Measurements from ENCODE around the gene HLA-DOB.

DNA sequence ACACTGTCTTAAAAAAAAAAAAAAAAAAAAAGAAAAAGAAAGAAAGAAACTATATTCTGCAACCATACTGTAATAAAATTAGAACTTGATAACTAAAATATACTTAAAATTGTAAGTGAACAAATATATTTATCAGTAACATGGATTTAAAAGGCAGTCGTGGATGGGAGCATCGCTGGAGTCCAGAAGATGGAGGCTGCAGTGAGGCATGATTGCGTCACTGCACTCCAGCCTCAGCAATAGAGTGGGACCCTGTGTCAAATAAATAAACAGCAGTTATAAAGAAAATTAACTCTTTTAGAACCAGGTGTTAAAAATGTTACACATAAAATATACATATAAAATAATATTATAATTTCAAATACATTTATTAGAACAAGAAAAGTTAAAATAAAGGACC is 45.9 kb upstream of the HLA-DOB start:
- TF ChIP-seq, protein P1, sequence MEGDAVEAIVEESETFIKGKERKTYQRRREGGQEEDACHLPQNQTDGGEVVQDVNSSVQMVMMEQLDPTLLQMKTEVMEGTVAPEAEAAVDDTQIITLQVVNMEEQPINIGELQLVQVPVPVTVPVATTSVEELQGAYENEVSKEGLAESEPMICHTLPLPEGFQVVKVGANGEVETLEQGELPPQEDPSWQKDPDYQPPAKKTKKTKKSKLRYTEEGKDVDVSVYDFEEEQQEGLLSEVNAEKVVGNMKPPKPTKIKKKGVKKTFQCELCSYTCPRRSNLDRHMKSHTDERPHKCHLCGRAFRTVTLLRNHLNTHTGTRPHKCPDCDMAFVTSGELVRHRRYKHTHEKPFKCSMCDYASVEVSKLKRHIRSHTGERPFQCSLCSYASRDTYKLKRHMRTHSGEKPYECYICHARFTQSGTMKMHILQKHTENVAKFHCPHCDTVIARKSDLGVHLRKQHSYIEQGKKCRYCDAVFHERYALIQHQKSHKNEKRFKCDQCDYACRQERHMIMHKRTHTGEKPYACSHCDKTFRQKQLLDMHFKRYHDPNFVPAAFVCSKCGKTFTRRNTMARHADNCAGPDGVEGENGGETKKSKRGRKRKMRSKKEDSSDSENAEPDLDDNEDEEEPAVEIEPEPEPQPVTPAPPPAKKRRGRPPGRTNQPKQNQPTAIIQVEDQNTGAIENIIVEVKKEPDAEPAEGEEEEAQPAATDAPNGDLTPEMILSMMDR (IDR thresholded peaks at IDR 0.05 in 8 of 11, conservative IDR thresholded peaks at IDR 0.05 in 3 of 11) = no peak
- TF ChIP-seq POLR2A (IDR thresholded peaks at IDR 0.05) = no peak
- TF ChIP-seq POLR2AphosphoS5 (IDR thresholded peaks at IDR 0.05) = no peak

Data from spleen (tissue), 7 donors.